Stimulated activated CD4-positive, alpha-beta T cell treated with anti-CD3 and anti-CD28 coated beads, Interleukin-4, amount 100 ng/mL, for 24 hours (primary cell): ENCODE data around the gene LRPAP1.

ENCODE experiments used
- DNase-seq: peaks from one replicate; pipeline ENCODE4 v3.0.0-alpha.2; 2020

LRPAP1 gene

GRCh38 chr4:3498901-3499510 is 33.2 kb downstream of the LRPAP1 start:
- no peak for DNase-seq

DNA sequence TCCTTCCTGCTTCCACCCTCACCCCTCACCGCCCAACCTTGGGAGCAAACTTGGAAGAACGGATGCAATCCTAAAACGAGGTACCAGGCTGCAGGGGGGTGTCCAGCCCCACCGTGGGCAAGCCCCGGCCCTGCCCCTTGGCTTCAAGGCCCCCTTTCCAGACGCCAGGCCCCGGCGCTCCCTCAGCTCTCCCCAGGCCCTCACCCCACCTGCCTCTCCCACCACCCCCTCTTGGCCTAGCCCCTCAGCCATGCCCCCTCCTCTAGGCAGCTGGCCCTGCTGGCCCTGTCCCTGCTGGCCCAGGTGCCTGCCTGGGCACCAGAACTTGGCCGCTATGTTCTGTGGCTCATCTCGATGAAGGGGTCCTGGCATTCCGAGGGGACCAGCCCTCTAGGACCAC is 33.8 kb downstream of the LRPAP1 start:
- no peak for DNase-seq

- DNase-seq: no peak
Measured at GRCh38 chr4:3497523-3498389, 34.5 kb downstream of the LRPAP1 start.

DNA sequence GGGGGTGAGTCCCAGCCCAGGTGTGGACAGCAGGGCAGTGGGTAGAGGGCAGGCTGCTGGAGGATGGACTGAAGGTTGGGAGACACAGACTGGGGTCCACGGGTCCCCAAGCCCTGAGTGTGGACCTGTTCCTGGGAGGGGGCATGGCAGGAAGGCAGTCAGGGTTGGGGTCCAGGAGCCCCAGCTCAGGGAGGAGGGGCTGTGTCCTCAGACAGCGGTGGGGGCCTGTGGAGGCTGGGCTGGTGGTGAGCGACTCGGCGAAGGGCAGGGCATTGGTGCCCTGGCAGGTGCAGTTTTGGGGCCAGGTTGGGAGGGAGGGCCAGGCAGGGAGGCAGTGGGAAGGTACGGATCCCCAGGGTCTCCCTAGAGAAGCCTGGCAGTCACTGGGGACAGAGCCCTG is 35.1 kb downstream of the LRPAP1 start:
- DNase-seq: no peak

- DNase-seq: no peak
Measured at GRCh38 chr4:3496021-3496420, 36.2 kb downstream of the LRPAP1 start.

DNA sequence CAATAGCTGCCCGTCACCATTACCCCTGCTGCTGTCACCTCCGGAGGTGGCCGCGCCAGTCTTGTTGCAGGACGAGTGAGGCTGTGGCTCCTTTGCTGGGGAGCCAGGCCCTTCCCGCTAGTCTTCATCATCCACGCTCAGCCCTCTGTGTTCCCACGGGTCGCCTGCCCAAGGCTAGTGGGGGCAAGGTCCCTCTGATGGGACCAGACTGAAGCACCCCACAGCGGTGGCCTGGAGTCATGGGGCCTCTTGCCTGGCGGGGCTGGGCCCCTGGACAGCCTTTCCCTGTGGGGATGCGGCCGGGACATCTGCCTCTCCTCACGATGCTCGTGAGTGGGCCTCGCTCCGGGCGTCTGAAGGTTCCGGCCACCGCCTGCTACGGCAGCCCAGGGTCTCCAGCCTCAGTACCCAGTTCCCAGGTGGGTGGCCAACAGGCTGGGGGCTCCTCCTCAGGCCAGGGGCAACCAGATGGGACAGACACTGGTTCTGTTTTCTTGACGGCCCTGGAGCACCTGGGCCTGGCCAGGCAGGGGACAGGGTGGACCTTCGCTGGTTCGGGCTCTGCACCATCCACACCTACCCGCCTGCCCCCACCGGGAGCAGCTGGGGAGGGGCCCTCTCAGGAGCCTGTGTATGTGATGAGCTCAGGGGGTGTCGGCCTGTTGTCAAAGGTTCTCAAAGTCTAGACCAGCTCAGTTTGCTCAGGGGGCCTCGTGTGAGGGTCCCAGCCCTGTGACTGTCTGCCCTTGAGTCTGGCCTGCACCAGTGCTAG is 36.8 kb downstream of the LRPAP1 start:
- DNase-seq: no peak

DNA sequence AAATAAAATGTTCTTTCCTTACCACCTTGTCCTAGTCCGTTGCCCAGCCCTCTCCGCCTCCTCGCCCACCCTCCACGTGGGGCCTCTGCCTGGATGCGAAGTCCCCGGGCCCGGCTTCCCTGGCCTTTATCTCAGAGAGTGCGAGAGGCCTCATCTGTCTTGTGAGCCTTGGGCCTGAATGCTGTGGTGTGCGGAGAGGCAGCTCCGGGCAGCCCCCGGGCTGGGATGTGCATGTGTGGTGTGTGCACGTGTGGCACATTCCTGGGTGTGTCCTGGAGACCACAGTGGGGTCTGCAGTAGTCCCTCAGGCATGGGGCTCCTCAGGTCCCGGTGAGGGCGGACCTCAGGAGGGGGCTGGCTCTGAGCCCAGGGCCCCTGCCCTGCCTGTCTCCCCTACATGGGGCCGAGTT is 37.8 kb downstream of the LRPAP1 start:
- DNase-seq: no peak

DNA sequence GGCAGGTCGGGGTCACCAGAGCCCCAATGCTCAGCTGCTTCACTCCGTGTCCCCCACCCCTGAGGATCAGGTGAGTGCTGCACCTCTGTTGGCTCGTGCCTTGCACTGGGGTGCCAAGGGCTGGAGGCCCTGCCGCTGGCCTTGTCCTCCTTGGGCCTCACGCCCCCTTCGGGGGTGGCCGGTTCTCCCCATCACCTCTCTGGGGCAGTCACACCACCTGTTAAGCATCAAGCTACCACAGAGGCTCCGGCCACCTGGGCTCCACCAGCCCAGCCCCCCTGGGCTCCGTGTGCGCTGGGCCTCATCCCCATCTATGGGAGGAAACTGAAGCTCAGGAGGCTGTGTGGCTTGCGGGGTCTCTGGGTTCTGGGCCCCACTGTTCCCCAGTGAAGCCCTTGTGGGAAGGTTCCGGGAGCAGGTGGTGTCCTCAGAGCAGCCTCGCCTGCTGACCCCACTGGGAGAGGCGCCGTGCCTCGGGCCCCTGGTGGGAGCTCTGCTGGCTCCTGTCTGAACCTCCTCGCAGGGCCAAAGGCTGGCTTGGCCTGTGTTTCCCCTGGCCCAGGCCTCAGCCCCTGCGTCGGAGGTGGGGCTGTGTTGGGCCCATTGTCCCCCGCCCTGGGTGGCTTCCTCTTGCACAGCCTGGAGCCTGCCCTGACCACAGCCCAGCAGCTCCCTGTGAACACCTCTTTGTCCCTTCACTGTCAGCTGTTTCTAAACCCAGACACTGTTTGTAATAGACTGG is 38.3 kb downstream of the LRPAP1 start:
- DNase-seq: no peak

GRCh38 chr4:3492741-3493719 is 39.2 kb downstream of the LRPAP1 start:
- DNase-seq: no peak

GRCh38 chr4:3491681-3492405 is 40.4 kb downstream of the LRPAP1 start:
- DNase-seq: no peak

DNA sequence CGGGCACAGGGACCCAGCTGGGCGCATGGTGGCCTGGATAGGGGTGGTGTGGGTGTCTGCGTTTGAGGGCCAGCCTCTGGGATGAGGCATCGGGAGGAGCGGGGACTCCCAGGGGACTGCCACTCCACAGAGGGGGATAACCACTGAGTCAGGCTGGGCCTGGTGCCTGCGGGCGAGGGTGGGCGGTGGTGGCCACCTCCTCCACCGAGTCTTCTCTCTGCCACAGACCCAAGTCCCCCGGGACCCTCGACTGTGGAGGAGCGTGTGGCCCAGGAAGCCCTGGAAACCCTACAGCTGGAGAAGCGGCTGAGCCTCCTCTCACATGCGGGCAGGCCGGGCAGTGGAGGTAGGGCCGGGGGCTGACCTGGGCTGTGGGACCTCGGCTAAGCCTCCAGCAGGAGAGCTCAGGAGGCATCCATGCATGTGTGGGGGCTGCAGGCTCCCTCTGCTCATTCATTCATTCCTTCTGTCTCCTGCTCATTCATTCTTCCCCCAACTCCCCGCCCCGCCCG is 42.7 kb downstream of the LRPAP1 start:
- DNase-seq: no peak

- no peak for DNase-seq
Measured at GRCh38 chr4:3488820-3489219, 43.4 kb downstream of the LRPAP1 start.

DNA sequence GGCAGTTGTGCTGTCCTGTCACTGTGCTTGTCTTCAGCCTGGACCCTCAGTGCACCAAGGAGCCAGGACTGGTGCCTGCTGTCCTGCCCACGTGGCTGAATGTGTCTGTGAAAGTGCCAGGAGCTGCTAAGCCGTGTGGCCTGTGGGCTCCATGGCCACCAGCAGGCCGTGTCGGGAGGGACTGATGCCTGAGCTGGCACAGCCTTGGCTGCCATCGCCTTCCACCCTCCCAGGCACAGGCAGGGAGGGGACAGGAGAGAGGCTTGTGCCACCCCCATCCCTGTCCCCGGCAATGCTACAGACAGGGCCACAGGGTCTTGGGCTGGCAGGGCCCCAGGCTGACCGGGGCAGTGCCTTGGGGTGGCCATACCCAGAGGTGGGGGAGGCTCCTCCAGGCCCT is 44.4 kb downstream of the LRPAP1 start:
- no peak for DNase-seq

GRCh38 chr4:3486541-3487540 is 45.4 kb downstream of the LRPAP1 start:
- DNase-seq: no peak

DNA sequence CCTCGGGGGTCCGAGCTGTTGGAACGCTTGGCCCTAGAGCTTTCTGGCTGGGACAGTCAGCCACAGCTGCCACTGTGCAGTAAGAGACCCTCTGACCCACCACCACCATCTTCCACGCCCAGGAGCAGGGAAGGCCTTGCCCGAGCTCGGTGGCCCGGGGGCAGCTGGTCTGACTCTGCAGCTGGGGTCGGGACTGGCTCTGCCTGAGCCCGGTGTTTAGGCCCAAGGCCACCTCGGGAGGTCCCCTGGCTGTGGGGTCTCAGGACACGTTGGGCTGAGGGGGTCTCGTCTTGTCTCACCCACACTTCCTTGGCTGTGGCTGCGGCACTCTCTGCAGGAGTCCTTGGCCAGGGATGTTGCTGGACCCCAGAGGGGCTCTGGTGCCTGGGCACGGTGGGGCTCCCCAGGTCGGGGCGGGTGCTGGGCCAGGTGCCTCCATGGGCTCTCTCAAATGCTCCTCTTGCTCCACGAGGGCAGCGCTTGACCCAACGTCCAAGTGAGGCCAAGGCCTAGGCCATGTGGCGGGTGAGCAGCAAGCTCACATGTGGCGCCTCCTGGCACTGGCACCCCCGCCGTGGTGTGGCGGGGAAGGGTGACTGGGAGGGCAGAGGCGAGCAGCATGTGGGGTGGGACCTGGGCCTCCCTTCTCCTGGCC is 46.2 kb downstream of the LRPAP1 start:
- no peak for DNase-seq

DNA sequence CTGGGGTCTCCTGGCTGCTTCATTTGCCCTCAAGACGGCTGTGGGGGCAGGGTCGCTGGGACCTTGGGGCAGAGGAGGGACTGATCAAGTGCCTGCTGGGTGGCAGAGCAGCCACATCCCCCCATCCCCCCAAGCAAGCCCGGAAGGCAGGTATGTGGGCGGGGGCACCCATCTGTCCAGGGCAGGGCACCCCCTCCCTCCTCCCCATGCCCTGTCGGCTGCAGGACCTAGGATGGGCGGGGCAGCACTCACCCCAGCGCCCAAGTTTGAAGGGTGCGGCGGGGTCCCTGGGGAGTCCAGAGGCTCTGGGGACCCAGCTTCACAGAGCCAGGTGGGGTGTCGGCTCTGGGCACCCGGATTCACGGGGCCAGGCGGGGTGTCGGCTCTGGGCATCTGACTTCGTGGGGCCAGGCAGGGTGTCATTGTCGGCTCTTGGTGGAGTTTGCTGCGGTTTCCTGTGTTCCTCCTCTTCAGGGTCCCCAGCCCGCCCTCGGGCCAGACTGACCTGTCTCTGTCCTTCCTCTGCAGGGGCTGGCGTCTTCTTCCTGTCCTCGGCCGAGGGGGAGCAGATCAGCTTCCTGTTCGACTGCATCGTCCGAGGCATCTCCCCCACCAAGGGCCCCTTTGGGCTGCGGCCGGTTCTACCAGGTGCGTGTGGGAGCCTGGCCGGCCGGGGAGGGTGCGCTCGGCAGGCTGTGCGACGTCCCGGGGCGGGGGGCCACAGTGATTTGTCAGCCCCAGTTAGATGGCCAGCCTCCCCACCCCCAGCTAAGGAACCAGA is 47.0 kb downstream of the LRPAP1 start:
- DNase-seq: no peak

DNA sequence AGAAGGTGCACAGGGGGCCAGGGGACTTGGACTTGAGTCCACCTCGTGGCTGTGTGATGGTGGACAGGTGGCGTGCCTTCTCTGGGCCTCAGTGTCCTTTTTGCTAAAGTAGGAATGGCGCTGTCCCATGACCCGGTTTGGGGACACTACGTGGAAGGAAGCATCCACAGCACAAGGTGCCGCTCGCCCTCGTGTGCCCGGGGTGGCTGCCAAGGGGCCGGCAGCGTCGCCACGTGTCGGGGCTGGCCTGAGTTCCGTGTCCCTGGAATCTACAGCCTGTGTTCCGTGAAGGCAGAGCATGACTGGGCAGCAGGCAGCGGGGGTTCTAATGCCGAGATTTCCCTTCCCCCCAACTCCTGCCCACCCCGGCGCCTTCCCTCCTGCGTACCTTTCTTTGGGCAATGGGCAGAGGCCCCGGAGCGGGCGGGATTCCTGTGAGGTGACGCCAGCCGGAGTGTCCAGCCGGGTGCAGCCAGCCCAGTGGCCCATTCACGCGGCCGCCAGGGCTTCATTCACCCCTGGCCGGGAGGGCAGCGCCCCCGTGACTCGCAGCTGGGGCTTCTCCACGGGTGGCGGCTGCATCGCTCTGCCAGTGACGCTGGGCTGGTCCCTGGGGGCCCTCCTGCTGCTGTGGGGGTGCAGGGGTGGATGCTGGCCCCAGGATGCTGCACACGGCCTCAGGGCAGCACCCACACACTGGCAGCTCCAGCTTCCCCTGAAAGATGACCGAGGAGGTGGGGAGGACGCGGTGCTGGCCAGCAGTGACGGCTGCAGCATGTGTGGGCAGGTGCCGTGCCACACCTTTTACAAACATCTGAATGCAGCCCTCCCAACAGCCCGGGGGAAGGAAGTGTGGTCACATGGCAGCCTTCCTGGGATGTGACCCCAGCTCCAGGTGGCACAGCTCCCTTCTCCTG is 47.9 kb downstream of the LRPAP1 start:
- no peak for DNase-seq
